GM10266 (cell line): Measurements from ENCODE around the gene CISTR.

ENCODE experiments used
- DNase-seq: peaks from one replicate; pipeline ENCODE4 v3.0.0; 2012; ENCODE audit errors: extremely low spot score
- CTCF ChIP-seq: IDR thresholded peaks from 2 replicates; pipeline ENCODE4 v1.5.1; 2012; ENCODE audit warnings: mild to moderate bottlenecking, low read depth; ENCODE audit not compliant: control insufficient read depth, insufficient read depth; ENCODE audit errors: missing control alignments

Gene CISTR

GRCh38 chr12:53717319-53717718 is 34.5 kb downstream of the CISTR start:
- TF ChIP-seq CTCF = no peak
- no peak for DNase-seq

- no peak for TF ChIP-seq CTCF
- DNase-seq = no peak
Observed at GRCh38 chr12:53714004-53714403, 37.8 kb downstream of the CISTR start.

- no peak for TF ChIP-seq CTCF
- no peak for DNase-seq
Observed at GRCh38 chr12:53713516-53713915, 38.3 kb downstream of the CISTR start.

GRCh38 chr12:53712059-53712643 is 39.6 kb downstream of the CISTR start:
- no peak for TF ChIP-seq CTCF
- DNase-seq = no peak

- no peak for DNase-seq
- no peak for TF ChIP-seq CTCF
Observed at GRCh38 chr12:53710091-53710490, 41.7 kb downstream of the CISTR start.

DNA sequence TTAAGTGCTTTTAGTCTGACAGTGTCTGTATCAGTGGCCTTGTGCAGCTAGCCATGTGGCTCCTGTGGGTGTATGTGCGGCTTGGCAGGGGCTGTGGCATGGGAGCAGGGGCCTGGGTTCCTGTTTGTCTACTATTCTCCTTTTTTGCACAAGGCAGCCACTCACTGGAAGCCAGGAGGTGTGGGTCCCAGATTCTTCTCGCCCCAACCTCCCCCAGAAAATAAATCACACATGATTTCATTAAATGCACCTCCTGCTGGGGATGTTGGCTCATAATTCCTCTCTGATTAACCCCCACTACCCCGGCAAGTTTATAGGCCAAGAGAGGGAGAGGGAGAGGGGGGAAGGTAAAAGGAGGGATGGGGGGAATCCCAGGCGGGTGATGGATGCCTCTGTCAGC is 42.1 kb downstream of the CISTR start:
- no peak for DNase-seq
- no peak for TF ChIP-seq CTCF

DNA sequence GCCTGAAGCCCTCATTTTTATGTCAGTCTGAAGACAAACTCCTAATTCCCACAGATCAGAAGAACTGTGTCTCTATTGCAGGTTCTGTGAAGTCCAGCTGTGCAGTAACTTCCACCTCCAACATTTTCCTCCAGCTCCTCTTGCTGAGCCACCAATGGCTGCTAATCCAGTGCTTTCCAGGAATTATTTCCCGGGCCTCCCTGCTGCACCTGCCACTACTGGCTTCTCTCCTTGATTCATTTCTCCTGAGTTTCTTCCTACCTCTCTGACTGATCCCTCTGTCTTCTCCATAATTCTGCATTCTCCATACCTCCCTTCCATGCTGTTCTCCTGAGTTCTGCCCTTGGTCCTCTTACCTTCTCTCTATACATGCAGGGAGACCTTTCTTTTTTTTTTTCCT is 45.7 kb downstream of the CISTR start:
- no peak for DNase-seq
- no peak for TF ChIP-seq CTCF
